AML-193 (cell line): ENCODE data around the gene MRPS7.

Source experiments
- DNase-seq, 2 experiments: peaks; one replicate each; lab custom pipeline; 2025; lab: John Stamatoyannopoulos, UW

Gene MRPS7

GRCh38 chr17:75261336-75262111 lies at the start of gene MRPS7, which contains the start of gene GGA3:
MRPS7 (plus strand) TSS chr17:75261879; CDS start chr17:75261901, 22 bp downstream.
GGA3 (minus strand) TSS chr17:75261606; CDS start chr17:75261587, 19 bp downstream.
- DNase-seq = peak; percentile 94

- no peak for DNase-seq
Measured at GRCh38 chr17:75218131-75218530, 43.5 kb upstream of the MRPS7 start.

GRCh38 chr17:75219815-75220214 lies 41.9 kb upstream of the MRPS7 start:
- no peak for DNase-seq

- no peak for DNase-seq
Measured at GRCh38 chr17:75225016-75225415, 36.7 kb upstream of the MRPS7 start.

- no peak for DNase-seq
Measured at GRCh38 chr17:75227729-75228128, 34.0 kb upstream of the MRPS7 start.

- peak; percentile 67 to 75 for DNase-seq
Measured at GRCh38 chr17:75228305-75228704, 33.4 kb upstream of the MRPS7 start.

- DNase-seq = peak; percentile 34 to 47
Measured at GRCh38 chr17:75228847-75229246, 32.8 kb upstream of the MRPS7 start.

- no peak for DNase-seq
Measured at GRCh38 chr17:75231071-75231470, 30.6 kb upstream of the MRPS7 start.

GRCh38 chr17:75231741-75232464 lies 29.8 kb upstream of the MRPS7 start:
- no peak for DNase-seq

GRCh38 chr17:75232786-75233185 lies 28.9 kb upstream of the MRPS7 start:
- no peak for DNase-seq

GRCh38 chr17:75237100-75238014 lies 24.3 kb upstream of the MRPS7 start:
- no peak for DNase-seq

- DNase-seq = no peak
Measured at GRCh38 chr17:75238020-75238580, 23.6 kb upstream of the MRPS7 start.

- peak; percentile 82 to 83 for DNase-seq
Measured at GRCh38 chr17:75238684-75239191, 22.9 kb upstream of the MRPS7 start.

- DNase-seq = no peak
Measured at GRCh38 chr17:75239214-75239613, 22.5 kb upstream of the MRPS7 start.

- DNase-seq = no peak
Measured at GRCh38 chr17:75239778-75240393, 21.8 kb upstream of the MRPS7 start.

- DNase-seq = peak; percentile 31 to 43
Measured at GRCh38 chr17:75240394-75241142, 21.1 kb upstream of the MRPS7 start.

GRCh38 chr17:75241143-75241430 lies 20.6 kb upstream of the MRPS7 start:
- no peak for DNase-seq

GRCh38 chr17:75241502-75241901 lies 20.2 kb upstream of the MRPS7 start:
- no peak for DNase-seq

- no peak for DNase-seq
Measured at GRCh38 chr17:75241996-75242460, 19.7 kb upstream of the MRPS7 start.

GRCh38 chr17:75242461-75243042 lies 19.1 kb upstream of the MRPS7 start:
- no peak for DNase-seq
